B cell (primary cell): Measurements from ENCODE around the gene SLC19A1. TPM values are rescaled to one million over a fixed set of nuclear protein-coding genes. Genes with fewer than 3 reads are reported as not detected.
A peak's percentile ranks its signal among the peaks of the same experiment; 100 is the strongest.

Experiments used
- ATAC-seq: fragments of 200-7000 bp; cut with Tn5 transposase; one replicate; pipeline ENCODE4 v1.10.0; 2021; ENCODE audit warnings: low read depth, mild to moderate bottlenecking, moderate number of reproducible peaks, moderate library complexity
- CTCF ChIA-PET: fragments of 350-600 bp; sonication (Branson Sonifier 250); formaldehyde crosslinking; loops from one replicate; lab custom pipeline; 2021; ENCODE audit warnings: antibody characterized with exemption, inconsistent platforms; lab: Charles Lee
- POLR2A ChIA-PET: fragments of 350-600 bp; sonication (Branson Sonifier 250); formaldehyde crosslinking; loops from one replicate; lab custom pipeline; 2021; ENCODE audit warnings: antibody characterized with exemption; lab: Charles Lee
- DNase-seq: peaks from one replicate; pipeline ENCODE4 v3.0.0; 2013
- H2AFZ ChIP-seq: 2 replicates; pipeline ENCODE4 v1.6.1; 2012; ENCODE audit warnings: mild to moderate bottlenecking, low read depth, low read length; ENCODE audit not compliant: insufficient read depth, poor library complexity, severe bottlenecking
- H3K27ac ChIP-seq, 2 donors: 1 replicate in 1 of 2; 2 replicates in 1 of 2; pipeline ENCODE4 v1.5.1; 2012 to 2013; ENCODE audit warnings: low read length in 2 of 2, mild to moderate bottlenecking in 2 of 2, moderate library complexity in 1 of 2
- H3K27me3 ChIP-seq, 4 experiments: fragments of 200-600 bp in 1 of 4; sonication (generic) in 1 of 4; replicated peaks in 1 of 4; 1 replicate in 2 of 4; 2 replicates in 2 of 4; pipeline versions ENCODE4 v1.6.1 to v1.7.0; 2013 to 2016; ENCODE audit warnings: low read length in 3 of 4, mild to moderate bottlenecking in 2 of 4, mixed read lengths in 1 of 4, moderate library complexity in 1 of 4; ENCODE audit not compliant: insufficient read depth in 4 of 4, control insufficient read depth in 3 of 4; ENCODE audit errors: control extremely low read depth in 1 of 4
- H3K36me3 ChIP-seq, 2 experiments: replicated peaks in 1 of 2; 1 replicate in 1 of 2; 2 replicates in 1 of 2; pipeline versions ENCODE4 v1.6.1 to v1.7.1; 2013; ENCODE audit warnings: low read length in 1 of 2; ENCODE audit not compliant: insufficient read depth in 2 of 2, control insufficient read depth in 1 of 2; ENCODE audit errors: control extremely low read depth in 1 of 2, extremely low read depth in 1 of 2
- H3K4me1 ChIP-seq, 2 donors: fragments of 200-600 bp in 1 of 2; sonication (generic) in 1 of 2; 1 replicate in 1 of 2; 2 replicates in 1 of 2; pipeline versions ENCODE4 v1.5.1 to v1.6.1; 2013 to 2017; ENCODE audit warnings: low read length in 2 of 2; ENCODE audit not compliant: control insufficient read depth in 2 of 2, insufficient read depth in 2 of 2
- H3K4me2 ChIP-seq: replicated peaks from 2 replicates; pipeline ENCODE3; 2012; ENCODE audit warnings: mild to moderate bottlenecking, low read depth, low read length; ENCODE audit not compliant: poor library complexity, severe bottlenecking
- H3K4me3 ChIP-seq, 5 experiments: fragments of 200-600 bp in 1 of 5; sonication (generic) in 1 of 5; 1 replicate in 3 of 5; 2 replicates in 2 of 5; pipeline versions ENCODE4 v1.5.1 to v1.7.0; 2011 to 2016; ENCODE audit warnings: low read length in 4 of 5, mild to moderate bottlenecking in 4 of 5, low read depth in 2 of 5, control low read depth in 1 of 5, moderate library complexity in 1 of 5; ENCODE audit not compliant: insufficient read depth in 1 of 5; ENCODE audit errors: control extremely low read depth in 1 of 5, extremely low read depth in 1 of 5
- H3K79me2 ChIP-seq: fragments of 200-600 bp; sonication (generic); one replicate; pipeline ENCODE4 v1.6.0; 2016; ENCODE audit warnings: low read length; ENCODE audit not compliant: control insufficient read depth, insufficient read depth
- H3K9ac ChIP-seq: fragments of 200-600 bp; sonication (generic); 2 replicates; pipeline ENCODE4 v1.6.1; 2017; ENCODE audit warnings: mild to moderate bottlenecking, low read length, moderate library complexity
- H3K9me3 ChIP-seq, 3 donors: one replicate each; pipeline versions ENCODE4 v1.6.1 to v1.7.1; 2013; ENCODE audit warnings: low read length in 2 of 3; ENCODE audit not compliant: control insufficient read depth in 2 of 3, insufficient read depth in 1 of 3; ENCODE audit errors: control extremely low read depth in 1 of 3
- H4K20me1 ChIP-seq: 2 replicates; pipeline ENCODE4 v1.6.0; 2012; ENCODE audit warnings: mild to moderate bottlenecking, low read length; ENCODE audit not compliant: insufficient read depth, control insufficient read depth, poor library complexity, severe bottlenecking
- H3K27ac Mint-ChIP-seq: one replicate; pipeline ENCODE4 v1.8.0; 2021; ENCODE audit warnings: mixed read lengths
- H3K27me3 Mint-ChIP-seq: one replicate; pipeline ENCODE4 v1.8.0; 2021; ENCODE audit warnings: mixed read lengths
- H3K4me1 Mint-ChIP-seq: one replicate; pipeline ENCODE4 v1.8.0; 2021; ENCODE audit warnings: mixed read lengths
- H3K4me3 Mint-ChIP-seq: one replicate; pipeline ENCODE4 v1.8.0; 2021; ENCODE audit warnings: mixed read lengths
- H3K9me3 Mint-ChIP-seq: one replicate; pipeline ENCODE4 v1.8.0; 2022; ENCODE audit warnings: mixed read lengths; ENCODE audit not compliant: insufficient read depth
- EZH2 ChIP-seq: IDR thresholded peaks from 2 replicates; pipeline ENCODE4 v1.6.1; 2012; ENCODE audit warnings: borderline replicate concordance, low read depth, mild to moderate bottlenecking, moderate library complexity, low read length; ENCODE audit not compliant: insufficient read depth, poor library complexity, severe bottlenecking
- WGBS: methylation state at CpG from one replicate; pipeline ENCODE4 v1.1.5; 2013; ENCODE audit warnings: missing lambda C conversion rate; ENCODE audit not compliant: insufficient coverage; 5-methylcytosine and 5-hydroxymethylcytosine counted together
- intact Hi-C: fragments of 100-400 bp; cut with micrococcal nuclease; formaldehyde crosslinking; loops from one replicate; pipeline ENCODE4 v1.10.0; 2022
- polyA plus RNA-seq: library from polyadenylated mRNA; depleted of rRNA; stranded (reverse); fragments of >200 nt; gene quantifications from 2 replicates; pipeline ENCODE4 v1.2.3, GENCODE V29; 2012
- total RNA-seq, 2 donors: library from RNA; stranded (reverse); fragments of 120-200 nt in 1 of 2; gene quantifications; 1 replicate in 1 of 2; 2 replicates in 1 of 2; pipeline versions ENCODE4 v1.2.3 to v1.2.4, GENCODE V29; 2013 to 2022
- TF ChIP-seq, protein P1 (sequence below): fragments of 200-600 bp; IDR thresholded peaks from one replicate; pipeline ENCODE4 v1.8.0; 2022; ENCODE audit warnings: antibody characterized with exemption, mild to moderate bottlenecking

The SLC19A1 gene
- total and polyA plus RNA-seq, 2 donors (not counting 1 experiment from before 2014, with no cell fraction given): 8.7 to 10.1 TPM

DNA sequence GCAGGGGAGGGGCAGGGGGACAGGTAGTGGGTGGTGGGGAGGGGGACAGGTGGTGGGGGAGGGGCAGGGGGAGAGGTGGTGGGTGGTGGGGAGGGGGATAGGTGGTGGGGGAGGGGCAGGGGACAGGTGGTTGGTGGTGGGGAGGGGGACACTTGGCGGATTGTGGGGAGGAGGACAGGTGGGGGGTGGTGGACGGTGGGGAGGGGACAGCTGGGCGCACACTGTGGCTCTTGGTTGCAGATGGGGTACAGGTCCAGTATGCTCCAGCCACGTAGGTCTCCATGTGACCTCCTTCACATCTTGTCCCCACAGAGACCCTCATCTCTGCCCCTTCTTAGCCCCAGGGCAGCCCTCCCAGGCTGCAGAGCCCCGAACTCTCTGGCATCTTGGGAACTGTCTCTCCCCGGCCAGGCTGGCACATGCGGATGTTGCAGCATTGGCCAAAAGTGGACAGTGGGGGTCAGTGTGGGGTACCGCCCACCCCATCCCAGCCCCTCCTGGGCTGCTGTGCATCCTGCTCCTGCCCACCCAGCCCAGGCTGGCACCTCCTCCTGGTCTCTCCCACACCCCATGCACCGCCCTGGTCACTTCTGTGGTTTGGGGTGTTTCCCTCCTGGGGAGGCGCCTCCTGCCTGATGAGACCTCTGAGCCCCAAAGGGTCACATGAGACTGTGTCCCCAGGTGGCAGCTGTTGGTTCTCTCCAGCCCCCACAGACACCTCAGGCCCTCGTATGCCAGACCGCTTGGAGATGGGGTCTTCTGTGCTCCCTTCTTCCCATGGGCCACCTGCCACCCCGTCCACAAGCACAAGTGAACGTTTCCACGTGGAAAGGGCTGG is 7.6 kb upstream of the SLC19A1 start:
- intact Hi-C loops: no loop called here
- Histone ChIP-seq H3K9ac (no peak overlapping the region), H3K9me3 (no peaks in the 10 kb centered on the region), H3K36me3 (no peaks in the 10 kb centered on the region), H4K20me1 (no peaks in the 10 kb centered on the region), H3K4me1 (peaks cover 34 to 43% of the 10 kb centered on the region in 2 donors), H3K79me2 (no peaks in the 10 kb centered on the region), H3K27ac (no peak overlapping the region), H3K4me3 (peak overlapping the region in 4 of 5 experiments; percentile 21 to 47 (median 26)), H2AFZ (peak overlapping the region; percentile 38), H3K27me3 (no peaks in the 10 kb centered on the region), H3K4me2 (peak overlapping the region; percentile 72)
- CTCF ChIA-PET: no interaction called here
- DNase-seq (peak; percentile 39), ATAC-seq (no peak)
- 41% methylated on average over 9 of the region's 15 CpGs for WGBS
- Mint-ChIP-seq H3K27ac (peak overlapping the region; percentile 61), H3K4me3 (peak overlapping the region; percentile 68), H3K9me3 (no peaks in the 10 kb centered on the region), H3K27me3 (no peaks in the 10 kb centered on the region), H3K4me1 (peaks cover 36% of the 10 kb centered on the region)
- TF ChIP-seq, protein P1, sequence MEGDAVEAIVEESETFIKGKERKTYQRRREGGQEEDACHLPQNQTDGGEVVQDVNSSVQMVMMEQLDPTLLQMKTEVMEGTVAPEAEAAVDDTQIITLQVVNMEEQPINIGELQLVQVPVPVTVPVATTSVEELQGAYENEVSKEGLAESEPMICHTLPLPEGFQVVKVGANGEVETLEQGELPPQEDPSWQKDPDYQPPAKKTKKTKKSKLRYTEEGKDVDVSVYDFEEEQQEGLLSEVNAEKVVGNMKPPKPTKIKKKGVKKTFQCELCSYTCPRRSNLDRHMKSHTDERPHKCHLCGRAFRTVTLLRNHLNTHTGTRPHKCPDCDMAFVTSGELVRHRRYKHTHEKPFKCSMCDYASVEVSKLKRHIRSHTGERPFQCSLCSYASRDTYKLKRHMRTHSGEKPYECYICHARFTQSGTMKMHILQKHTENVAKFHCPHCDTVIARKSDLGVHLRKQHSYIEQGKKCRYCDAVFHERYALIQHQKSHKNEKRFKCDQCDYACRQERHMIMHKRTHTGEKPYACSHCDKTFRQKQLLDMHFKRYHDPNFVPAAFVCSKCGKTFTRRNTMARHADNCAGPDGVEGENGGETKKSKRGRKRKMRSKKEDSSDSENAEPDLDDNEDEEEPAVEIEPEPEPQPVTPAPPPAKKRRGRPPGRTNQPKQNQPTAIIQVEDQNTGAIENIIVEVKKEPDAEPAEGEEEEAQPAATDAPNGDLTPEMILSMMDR: no peak
- no peak for TF ChIP-seq EZH2
- POLR2A ChIA-PET: no interaction called here
